HEK293 (cell line): ENCODE measurements around the gene MRPL44.

Source experiments
- CTCF ChIA-PET: fragments of 350-600 bp; formaldehyde crosslinking; extraction: SDS; loops from one replicate; lab custom pipeline; 2021; ENCODE audit warnings: antibody characterized with exemption; lab: Yijun Ruan, JAX
- POLR2A ChIA-PET: fragments of 300-600 bp; formaldehyde crosslinking; extraction: SDS; loops from one replicate; lab custom pipeline; 2020; ENCODE audit warnings: antibody characterized with exemption, inconsistent platforms; lab: Yijun Ruan, JAX
- H3K27ac ChIP-seq: fragments of 200-500 bp; sonication (Bioruptor generic); 2 replicates; pipeline ENCODE4 v1.5.1; 2014; ENCODE audit warnings: low read depth, low read length, control low read depth, inconsistent platforms; ENCODE audit errors: extremely low read depth
- H3K36me3 ChIP-seq, 2 experiments: fragments of 200-500 bp in 1 of 2; sonication (Bioruptor generic) in 1 of 2; 1 replicate in 1 of 2; 2 replicates in 1 of 2; pipeline ENCODE4 v1.5.1; 2014 to 2017; ENCODE audit warnings: inconsistent platforms in 2 of 2, low read length in 2 of 2; ENCODE audit not compliant: control insufficient read depth in 2 of 2, insufficient read depth in 1 of 2
- H3K4me1 ChIP-seq: fragments of 200-500 bp; sonication (Bioruptor generic); 2 replicates; pipeline ENCODE4 v1.5.1; 2014; ENCODE audit warnings: mild to moderate bottlenecking, low read length, inconsistent platforms; ENCODE audit not compliant: control insufficient read depth, insufficient read depth
- H3K4me3 ChIP-seq: 2 replicates; pipeline ENCODE4 v1.5.1; 2011; ENCODE audit warnings: low read depth, mild to moderate bottlenecking, control low read depth, low read length, moderate library complexity
- H3K9me3 ChIP-seq: fragments of 200-500 bp; sonication (Bioruptor generic); 2 replicates; pipeline ENCODE4 v1.5.1; 2014; ENCODE audit warnings: low read depth, low read length, inconsistent platforms; ENCODE audit not compliant: control insufficient read depth, insufficient read depth
- SALL2 ChIP-seq: fragments of 450-650 bp; formaldehyde crosslinking; IDR thresholded peaks from 2 replicates; pipeline ENCODE4 v1.5.0; 2017; ENCODE audit warnings: missing biosample characterization, mild to moderate bottlenecking, missing genetic modification characterization, borderline replicate concordance
- SCRT2 ChIP-seq: fragments of 450-650 bp; formaldehyde crosslinking; IDR thresholded peaks from 2 replicates; pipeline ENCODE4 v1.5.1; 2016; ENCODE audit warnings: missing biosample characterization, missing genetic modification characterization
- ZBTB17 ChIP-seq: fragments of 450-650 bp; formaldehyde crosslinking; IDR thresholded peaks from 2 replicates; pipeline ENCODE4 v1.5.1; 2016; ENCODE audit warnings: missing biosample characterization, missing genetic modification characterization
- ZIC2 ChIP-seq: fragments of 450-650 bp; formaldehyde crosslinking; IDR thresholded peaks from 2 replicates; pipeline ENCODE4 v1.5.1; 2016; ENCODE audit warnings: missing biosample characterization, missing genetic modification characterization
- ZNF184 ChIP-seq: fragments of 450-650 bp; IDR thresholded peaks from 2 replicates; pipeline ENCODE4 v1.5.1; 2018; ENCODE audit warnings: missing biosample characterization, mild to moderate bottlenecking, missing genetic modification characterization
- ZNF266 ChIP-seq: fragments of 450-650 bp; formaldehyde crosslinking; IDR thresholded peaks from 2 replicates; pipeline ENCODE4 v1.5.1; 2016; ENCODE audit warnings: missing biosample characterization, missing genetic modification characterization, low read depth
- ZNF341 ChIP-seq: fragments of 450-650 bp; formaldehyde crosslinking; IDR thresholded peaks from 2 replicates; pipeline ENCODE4; 2016; ENCODE audit warnings: low read depth, missing biosample characterization, missing genetic modification characterization
- ZNF530 ChIP-seq: fragments of 450-650 bp; formaldehyde crosslinking; IDR thresholded peaks from 2 replicates; pipeline ENCODE4 v1.5.1; 2016; ENCODE audit warnings: low read depth, missing biosample characterization, missing genetic modification characterization
- ZNF600 ChIP-seq: fragments of 450-650 bp; formaldehyde crosslinking; IDR thresholded peaks from 2 replicates; pipeline ENCODE4 v1.5.1; 2016; ENCODE audit warnings: missing biosample characterization, missing genetic modification characterization
- ZNF776 ChIP-seq: fragments of 450-650 bp; formaldehyde crosslinking; IDR thresholded peaks from 2 replicates; pipeline ENCODE4 v1.5.0; 2017; ENCODE audit warnings: missing biosample characterization, missing genetic modification characterization, borderline replicate concordance
- TF ChIP-seq, protein P1 (sequence below): fragments of 450-650 bp; formaldehyde crosslinking; IDR thresholded peaks from 2 replicates; pipeline ENCODE4 v1.5.1; 2016; ENCODE audit warnings: missing biosample characterization, missing genetic modification characterization, borderline replicate concordance
- TF ChIP-seq, protein P2 (sequence below): fragments of 450-650 bp; formaldehyde crosslinking; IDR thresholded peaks from 2 replicates; pipeline ENCODE4 v1.5.1; 2016; ENCODE audit warnings: missing biosample characterization, missing genetic modification characterization

MRPL44 gene

DNA sequence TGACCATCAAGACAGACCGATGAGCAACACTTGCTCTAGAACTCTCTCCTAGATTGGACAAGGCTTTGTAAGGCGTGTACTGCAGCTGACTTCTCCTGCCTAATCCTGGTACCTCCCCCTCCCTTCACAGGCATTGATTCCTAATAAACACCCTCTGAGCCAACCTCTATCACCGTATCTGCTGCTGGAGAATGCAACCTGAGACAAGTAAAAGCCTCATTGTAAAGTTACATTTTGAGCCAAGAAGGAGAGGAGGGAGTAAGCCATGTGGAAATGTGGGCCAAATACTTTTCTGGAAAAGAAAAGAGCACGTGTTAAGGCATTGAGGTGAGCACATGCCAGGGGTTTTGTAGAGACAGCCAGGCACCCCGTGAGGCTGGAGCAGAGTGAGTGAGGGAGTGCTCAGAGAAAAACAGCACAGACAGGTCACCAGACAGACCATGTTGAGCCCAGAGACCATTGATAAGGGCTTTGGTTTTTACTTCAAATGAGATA is 9.5 kb upstream of the MRPL44 start:
- TF ChIP-seq, protein P1, sequence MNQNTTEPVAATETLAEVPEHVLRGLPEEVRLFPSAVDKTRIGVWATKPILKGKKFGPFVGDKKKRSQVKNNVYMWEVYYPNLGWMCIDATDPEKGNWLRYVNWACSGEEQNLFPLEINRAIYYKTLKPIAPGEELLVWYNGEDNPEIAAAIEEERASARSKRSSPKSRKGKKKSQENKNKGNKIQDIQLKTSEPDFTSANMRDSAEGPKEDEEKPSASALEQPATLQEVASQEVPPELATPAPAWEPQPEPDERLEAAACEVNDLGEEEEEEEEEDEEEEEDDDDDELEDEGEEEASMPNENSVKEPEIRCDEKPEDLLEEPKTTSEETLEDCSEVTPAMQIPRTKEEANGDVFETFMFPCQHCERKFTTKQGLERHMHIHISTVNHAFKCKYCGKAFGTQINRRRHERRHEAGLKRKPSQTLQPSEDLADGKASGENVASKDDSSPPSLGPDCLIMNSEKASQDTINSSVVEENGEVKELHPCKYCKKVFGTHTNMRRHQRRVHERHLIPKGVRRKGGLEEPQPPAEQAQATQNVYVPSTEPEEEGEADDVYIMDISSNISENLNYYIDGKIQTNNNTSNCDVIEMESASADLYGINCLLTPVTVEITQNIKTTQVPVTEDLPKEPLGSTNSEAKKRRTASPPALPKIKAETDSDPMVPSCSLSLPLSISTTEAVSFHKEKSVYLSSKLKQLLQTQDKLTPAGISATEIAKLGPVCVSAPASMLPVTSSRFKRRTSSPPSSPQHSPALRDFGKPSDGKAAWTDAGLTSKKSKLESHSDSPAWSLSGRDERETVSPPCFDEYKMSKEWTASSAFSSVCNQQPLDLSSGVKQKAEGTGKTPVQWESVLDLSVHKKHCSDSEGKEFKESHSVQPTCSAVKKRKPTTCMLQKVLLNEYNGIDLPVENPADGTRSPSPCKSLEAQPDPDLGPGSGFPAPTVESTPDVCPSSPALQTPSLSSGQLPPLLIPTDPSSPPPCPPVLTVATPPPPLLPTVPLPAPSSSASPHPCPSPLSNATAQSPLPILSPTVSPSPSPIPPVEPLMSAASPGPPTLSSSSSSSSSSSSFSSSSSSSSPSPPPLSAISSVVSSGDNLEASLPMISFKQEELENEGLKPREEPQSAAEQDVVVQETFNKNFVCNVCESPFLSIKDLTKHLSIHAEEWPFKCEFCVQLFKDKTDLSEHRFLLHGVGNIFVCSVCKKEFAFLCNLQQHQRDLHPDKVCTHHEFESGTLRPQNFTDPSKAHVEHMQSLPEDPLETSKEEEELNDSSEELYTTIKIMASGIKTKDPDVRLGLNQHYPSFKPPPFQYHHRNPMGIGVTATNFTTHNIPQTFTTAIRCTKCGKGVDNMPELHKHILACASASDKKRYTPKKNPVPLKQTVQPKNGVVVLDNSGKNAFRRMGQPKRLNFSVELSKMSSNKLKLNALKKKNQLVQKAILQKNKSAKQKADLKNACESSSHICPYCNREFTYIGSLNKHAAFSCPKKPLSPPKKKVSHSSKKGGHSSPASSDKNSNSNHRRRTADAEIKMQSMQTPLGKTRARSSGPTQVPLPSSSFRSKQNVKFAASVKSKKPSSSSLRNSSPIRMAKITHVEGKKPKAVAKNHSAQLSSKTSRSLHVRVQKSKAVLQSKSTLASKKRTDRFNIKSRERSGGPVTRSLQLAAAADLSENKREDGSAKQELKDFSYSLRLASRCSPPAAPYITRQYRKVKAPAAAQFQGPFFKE (tag by site-specific recombination), result no peak
- TF ChIP-seq ZBTB17 (tag by site-specific recombination) (peak; percentile 73), ZNF341 (tag by site-specific recombination) (0 out of 2 replicates have a peak, but pooled peaks have one; percentile 47)
- H3K36me3 ChIP-seq, result no peaks in the 10 kb centered on the region
- H3K27ac ChIP-seq, result no peak overlapping the region
- ChIA-PET POLR2A (no interaction called here), CTCF (no interaction called here)
- peaks cover 3% of the 10 kb centered on the region; the same call in 1 of the 2 replicates for H3K4me1 ChIP-seq
- H3K9me3 ChIP-seq, result no peaks in the 10 kb centered on the region
- H3K4me3 ChIP-seq, result no peak overlapping the region

- Histone ChIP-seq H3K36me3 (no peaks in the 10 kb centered on the region), H3K4me3 (no peak overlapping the region), H3K27ac (no peak overlapping the region), H3K9me3 (no peaks in the 10 kb centered on the region), H3K4me1 (peaks cover 3% of the 10 kb centered on the region; the same call in 1 of the 2 replicates)
- TF ChIP-seq ZNF530 (tag by site-specific recombination), result no peak
- peak; percentile 47 for TF ChIP-seq ZIC2 (tag by site-specific recombination)
- ChIA-PET POLR2A (no interaction called here), CTCF (interaction anchor here (0.6 kb wide), 1 partner anchor 44 kb away, joined by 4 read pairs; no protein-coding TSS in a partner anchor)
Observed at GRCh38 chr2:223949241-223949840, 7.9 kb upstream of the MRPL44 start.

GRCh38 chr2:223950448-223951347 is 6.6 kb upstream of the MRPL44 start:
- ChIA-PET CTCF (interaction anchor here (0.6 kb wide), 1 partner anchor 21 kb away, joined by 3 read pairs; no protein-coding TSS in a partner anchor), POLR2A (no interaction called here)
- Histone ChIP-seq H3K9me3 (no peaks in the 10 kb centered on the region), H3K36me3 (no peaks in the 10 kb centered on the region), H3K4me3 (no peak overlapping the region), H3K27ac (no peak overlapping the region), H3K4me1 (peaks cover 3% of the 10 kb centered on the region; the same call in 1 of the 2 replicates)
- TF ChIP-seq SALL2 (tag by site-specific recombination), result no peak
- no peak for TF ChIP-seq ZNF184 (tag by site-specific recombination)
- TF ChIP-seq ZNF600 (tag by site-specific recombination), result no peak
- TF ChIP-seq ZNF266 (tag by site-specific recombination), result no peak
- TF ChIP-seq, protein P2, sequence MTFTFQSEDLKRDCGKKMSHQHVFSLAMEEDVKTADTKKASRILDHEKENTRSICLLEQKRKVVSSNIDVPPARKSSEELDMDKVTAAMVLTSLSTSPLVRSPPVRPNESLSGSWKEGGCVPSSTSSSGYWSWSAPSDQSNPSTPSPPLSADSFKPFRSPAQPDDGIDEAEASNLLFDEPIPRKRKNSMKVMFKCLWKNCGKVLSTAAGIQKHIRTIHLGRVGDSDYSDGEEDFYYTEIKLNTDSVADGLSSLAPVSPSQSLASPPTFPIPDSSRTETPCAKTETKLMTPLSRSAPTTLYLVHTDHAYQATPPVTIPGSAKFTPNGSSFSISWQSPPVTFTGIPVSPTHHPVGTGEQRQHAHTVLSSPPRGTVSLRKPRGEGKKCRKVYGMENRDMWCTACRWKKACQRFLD, result no peak
- TF ChIP-seq ZNF776 (tag by site-specific recombination), result no peak
- peak; percentile 51 for TF ChIP-seq SCRT2
